SK-N-SH treated with all-trans-retinoic acid at 6 μM for 48 hours (cell line): Measurements from ENCODE around the gene IFITM1.

Experiments
- CSDC2 ChIP-seq: fragments of 250-450 bp; sonication (Bioruptor Pico); IDR thresholded peaks from 2 replicates; pipeline ENCODE4 v1.5.0; 2020; ENCODE audit warnings: mild to moderate bottlenecking, moderate library complexity
- RARB ChIP-seq: fragments of 250-450 bp; sonication (Bioruptor Pico); IDR thresholded peaks from 2 replicates; pipeline ENCODE4 v1.8.0; 2021; ENCODE audit warnings: mild to moderate bottlenecking, moderate library complexity
- TOX ChIP-seq: fragments of 250-450 bp; sonication (Bioruptor Pico); IDR thresholded peaks from 2 replicates; pipeline ENCODE4 v1.8.0; 2021; ENCODE audit warnings: mild to moderate bottlenecking, moderate library complexity, borderline replicate concordance
- ZC3H10 ChIP-seq: fragments of 250-450 bp; sonication (Bioruptor Pico); IDR thresholded peaks from 2 replicates; pipeline ENCODE4 v1.5.1; 2021; ENCODE audit warnings: mild to moderate bottlenecking, moderate library complexity
- ZNF565 ChIP-seq: fragments of 450-650 bp; formaldehyde crosslinking; conservative IDR thresholded peaks from 2 replicates; pipeline ENCODE4 v1.5.0; 2020; ENCODE audit warnings: low read depth, mild to moderate bottlenecking, moderate library complexity
- TF ChIP-seq, protein P1 (sequence below): fragments of 250-450 bp; sonication (Bioruptor Pico); IDR thresholded peaks from 2 replicates; pipeline ENCODE4 v1.8.0; 2020; ENCODE audit warnings: mild to moderate bottlenecking, moderate library complexity, borderline replicate concordance

DNA sequence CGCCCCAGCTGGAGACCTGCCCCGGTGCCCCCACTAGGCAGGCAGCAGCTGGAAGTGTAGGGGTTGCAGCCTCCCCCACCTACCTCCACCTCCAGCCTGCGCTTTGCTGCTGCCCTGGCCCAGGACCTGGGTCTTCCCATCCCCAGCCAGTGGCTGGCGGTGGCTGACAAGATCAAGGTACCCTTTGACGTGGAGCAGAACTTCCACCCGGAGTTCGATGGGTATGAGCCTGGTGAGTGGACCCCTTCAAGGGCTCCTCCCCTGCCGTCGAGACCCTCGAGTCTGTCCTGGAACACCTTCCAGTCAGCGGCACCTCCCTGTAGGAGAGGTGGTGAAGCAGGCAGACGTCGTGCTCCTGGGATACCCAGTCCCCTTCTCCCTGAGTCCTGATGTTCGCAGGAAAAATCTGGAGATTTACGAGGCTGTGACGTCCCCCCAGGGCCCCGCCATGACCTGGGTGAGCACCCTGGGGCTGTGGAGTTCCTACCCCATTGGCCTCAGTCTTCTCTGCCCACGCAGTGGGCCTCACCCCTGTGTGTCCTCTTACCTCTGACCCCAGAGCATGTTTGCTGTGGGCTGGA, 20.5 kb upstream of the IFITM1 start:
- TF ChIP-seq ZNF565 (CRISPR knock-in tag) = no peak
- TF ChIP-seq, protein P1, sequence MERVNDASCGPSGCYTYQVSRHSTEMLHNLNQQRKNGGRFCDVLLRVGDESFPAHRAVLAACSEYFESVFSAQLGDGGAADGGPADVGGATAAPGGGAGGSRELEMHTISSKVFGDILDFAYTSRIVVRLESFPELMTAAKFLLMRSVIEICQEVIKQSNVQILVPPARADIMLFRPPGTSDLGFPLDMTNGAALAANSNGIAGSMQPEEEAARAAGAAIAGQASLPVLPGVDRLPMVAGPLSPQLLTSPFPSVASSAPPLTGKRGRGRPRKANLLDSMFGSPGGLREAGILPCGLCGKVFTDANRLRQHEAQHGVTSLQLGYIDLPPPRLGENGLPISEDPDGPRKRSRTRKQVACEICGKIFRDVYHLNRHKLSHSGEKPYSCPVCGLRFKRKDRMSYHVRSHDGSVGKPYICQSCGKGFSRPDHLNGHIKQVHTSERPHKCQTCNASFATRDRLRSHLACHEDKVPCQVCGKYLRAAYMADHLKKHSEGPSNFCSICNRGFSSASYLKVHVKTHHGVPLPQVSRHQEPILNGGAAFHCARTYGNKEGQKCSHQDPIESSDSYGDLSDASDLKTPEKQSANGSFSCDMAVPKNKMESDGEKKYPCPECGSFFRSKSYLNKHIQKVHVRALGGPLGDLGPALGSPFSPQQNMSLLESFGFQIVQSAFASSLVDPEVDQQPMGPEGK (CRISPR knock-in tag) = no peak
- no peak for TF ChIP-seq CSDC2 (CRISPR knock-in tag)
- no peak for TF ChIP-seq ZC3H10 (CRISPR knock-in tag)
- no peak for TF ChIP-seq RARB (CRISPR knock-in tag)
- TF ChIP-seq TOX = no peak
